T47D (cell line): ENCODE measurements around the gene RCN2.

Experiments used
- DNase-seq, 2 experiments: peaks; one replicate each; pipeline versions ENCODE4 v3.0.0 to v3.0.0-alpha.2; 2011 to 2012; ENCODE audit warnings: low read depth in 1 of 2, low spot score in 1 of 2
- JUND ChIP-seq: IDR thresholded peaks from 2 replicates; pipeline ENCODE4 v1.6.1; 2012; ENCODE audit warnings: low read depth
- in situ Hi-C: cut with HindIII; loops from 2 replicates; pipeline ENCODE4 v1.10.0; 2016; ENCODE audit warnings: low sequenced_read_pairs, low pct_unique_long_range_greater_than_20kb

The RCN2 gene

DNA sequence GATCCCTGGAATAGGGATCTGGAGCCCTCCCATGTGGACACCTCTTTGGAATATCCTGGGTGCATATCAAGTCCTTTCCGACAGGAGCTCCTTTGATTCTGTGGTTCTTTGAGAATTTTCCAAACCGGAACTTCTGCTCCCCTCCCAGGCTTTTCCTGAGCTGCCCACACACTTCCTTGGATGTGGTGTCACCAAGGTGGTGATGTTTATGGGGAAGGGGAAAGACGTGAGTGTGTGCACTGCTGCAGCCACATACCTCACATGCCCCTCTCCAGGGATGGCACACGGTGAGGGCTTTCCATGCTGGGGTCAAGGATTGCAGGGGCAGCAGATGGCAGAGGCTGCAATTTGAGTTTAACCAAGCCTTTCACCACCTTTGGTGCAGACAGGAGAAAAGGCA, 35.5 kb downstream of the RCN2 start:
- no peak for TF ChIP-seq JUND
- no peak for DNase-seq
- in situ Hi-C loops = no loop called here

DNA sequence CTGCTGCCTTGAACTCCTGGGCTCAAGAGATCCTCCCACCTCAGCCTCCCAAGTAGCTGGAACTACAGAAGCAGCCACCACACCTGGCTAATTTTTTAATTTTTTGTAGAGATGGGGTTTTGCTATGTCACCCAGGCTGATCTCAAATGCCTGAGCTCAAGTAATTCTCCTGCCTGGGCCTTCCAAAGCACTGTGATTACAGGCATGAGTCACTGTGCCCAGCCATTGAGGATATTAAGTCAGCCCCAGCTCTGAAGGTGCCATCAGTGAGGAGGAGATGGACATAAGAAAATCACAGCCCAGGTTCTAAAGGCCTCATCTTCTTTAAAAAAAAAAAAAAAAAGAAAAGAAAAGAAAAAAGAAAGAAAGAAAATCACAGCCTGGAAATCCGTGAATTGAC, 36.8 kb downstream of the RCN2 start:
- no peak for TF ChIP-seq JUND
- in situ Hi-C loops = no loop called here
- no peak for DNase-seq

DNA sequence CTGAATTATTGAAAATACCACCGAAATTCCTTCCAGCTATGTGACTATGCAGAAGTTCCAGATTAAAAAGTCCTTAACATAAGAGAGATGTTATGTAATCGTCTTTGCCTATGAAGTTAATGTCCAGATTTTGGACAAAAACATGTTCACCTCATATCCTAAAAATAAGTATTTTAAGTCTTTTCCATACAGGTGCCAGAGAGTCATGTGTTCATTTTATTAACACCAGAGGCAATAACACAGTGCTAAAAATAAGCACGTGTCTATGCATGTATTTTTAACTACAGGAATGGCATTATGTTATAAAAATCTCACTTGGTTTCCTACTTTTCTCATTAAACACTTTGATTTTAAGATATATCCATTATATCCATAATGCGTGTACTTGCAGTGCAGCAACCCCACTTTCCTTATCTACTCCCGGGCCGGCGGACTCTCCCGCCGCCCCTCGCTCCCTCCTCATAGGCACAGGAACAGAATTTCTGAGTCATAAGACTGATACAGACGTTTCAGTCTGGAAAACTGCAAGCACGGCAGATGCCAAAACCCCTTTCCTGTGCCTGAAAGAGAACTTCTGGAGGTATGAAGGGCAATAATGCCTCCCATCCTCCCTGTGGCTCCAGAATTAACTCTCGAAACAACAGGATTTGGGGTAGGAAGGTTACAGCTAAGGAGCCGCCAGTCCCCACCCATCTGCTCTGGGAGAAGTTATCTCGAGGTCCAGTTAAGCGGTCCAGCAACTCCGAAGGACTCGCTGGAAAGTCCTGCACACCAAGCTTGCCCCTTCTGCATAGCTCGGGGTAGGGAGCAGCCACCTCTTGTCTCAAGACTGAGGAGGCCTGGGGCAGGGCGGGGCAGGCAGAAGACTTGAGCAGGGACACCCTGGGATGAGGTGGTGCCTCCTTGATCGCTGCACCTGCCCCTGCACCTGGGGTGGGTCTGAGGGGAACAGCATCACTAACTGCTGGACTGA, 41.1 kb downstream of the RCN2 start:
- TF ChIP-seq JUND = no peak
- no peak for DNase-seq
- in situ Hi-C loops = no loop called here

DNA sequence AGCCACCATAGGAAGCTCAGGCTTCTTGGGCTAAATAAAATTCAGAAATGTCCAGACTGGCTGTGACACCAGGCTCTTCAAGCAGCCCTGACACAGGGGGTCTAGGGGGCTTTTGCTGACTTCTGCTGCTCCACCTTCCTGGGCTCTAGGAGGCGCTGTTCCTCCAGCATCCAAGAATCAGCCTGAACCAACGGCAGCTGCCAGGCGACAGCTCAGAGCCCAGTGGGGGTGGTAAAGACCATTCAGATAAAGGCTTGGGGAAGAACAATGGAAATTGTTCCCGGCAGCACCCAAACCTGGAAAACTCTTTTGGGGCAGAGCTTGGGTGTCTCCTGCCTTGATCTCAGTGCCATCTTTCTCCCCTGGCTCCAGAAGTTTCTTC, 41.8 kb downstream of the RCN2 start:
- in situ Hi-C loops = no loop called here
- DNase-seq = no peak
- TF ChIP-seq JUND = no peak

DNA sequence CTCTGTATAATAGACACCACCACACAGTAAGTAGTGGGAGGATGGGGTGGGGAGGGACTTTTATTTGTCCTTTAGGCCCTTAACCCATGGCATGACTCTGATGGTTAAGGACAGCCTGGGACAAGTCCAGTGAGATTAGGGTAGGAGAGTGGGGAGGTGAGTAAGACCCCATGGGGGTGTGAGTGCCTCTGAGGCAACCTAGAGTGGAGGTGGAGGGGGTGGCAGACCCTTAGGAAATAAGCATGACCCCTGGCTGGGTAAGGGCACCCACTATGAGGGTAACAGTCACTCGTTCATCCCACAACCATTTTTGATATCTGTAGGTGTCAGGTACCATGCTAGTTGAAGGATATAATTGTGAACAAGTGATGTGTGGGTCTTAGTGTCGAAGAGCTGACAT, 42.4 kb downstream of the RCN2 start:
- no peak for DNase-seq
- TF ChIP-seq JUND = no peak
- in situ Hi-C loops = no loop called here

DNA sequence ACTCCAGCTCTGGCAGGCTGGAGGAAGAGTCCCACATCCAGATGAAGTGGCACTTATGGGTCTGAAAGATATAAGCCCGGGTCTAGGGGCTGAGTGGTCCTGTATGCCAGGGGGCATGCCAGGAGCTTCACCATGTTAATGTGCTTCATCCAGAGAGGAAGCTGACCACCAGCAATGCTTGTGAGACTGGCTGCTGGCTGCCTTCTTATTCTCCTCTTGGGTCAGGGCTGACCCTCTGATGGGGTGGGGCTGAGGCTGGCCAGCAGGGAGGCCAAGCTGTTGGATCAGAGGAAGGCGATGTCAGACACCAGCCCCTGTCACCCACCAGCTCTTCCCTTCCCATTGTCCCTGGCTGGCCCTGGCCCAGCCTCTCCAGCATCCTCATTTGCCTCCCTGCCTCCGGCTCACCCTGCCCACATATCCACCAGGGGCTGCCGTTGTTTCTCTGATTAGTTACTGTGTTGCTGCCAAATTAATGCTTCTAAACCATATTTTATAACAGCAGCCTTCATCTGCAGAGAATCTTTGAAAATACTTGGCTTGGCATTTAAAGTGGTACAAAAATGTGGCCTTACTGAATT, 43.0 kb downstream of the RCN2 start:
- in situ Hi-C loops = no loop called here
- DNase-seq = no peak
- no peak for TF ChIP-seq JUND

DNA sequence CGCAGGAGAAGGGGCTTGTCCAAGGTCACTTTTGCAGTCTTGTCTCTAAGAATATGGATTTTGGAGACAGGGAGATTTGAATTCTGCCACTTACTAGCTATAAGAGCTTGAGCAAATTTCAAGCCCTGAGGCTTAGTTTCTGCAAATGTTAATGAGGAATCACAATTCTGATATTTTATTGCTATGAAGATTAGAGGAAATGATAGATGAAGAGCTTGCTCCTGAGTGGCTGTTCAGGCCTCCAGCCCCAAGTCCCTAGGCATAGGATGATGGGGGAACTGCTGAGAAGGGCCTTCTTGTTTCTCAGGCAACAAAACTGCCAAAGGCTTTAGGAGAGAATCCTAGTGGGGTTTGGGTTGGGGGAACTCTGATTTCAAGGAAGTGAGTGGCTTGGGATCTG, 44.6 kb downstream of the RCN2 start:
- no peak for DNase-seq
- TF ChIP-seq JUND = no peak
- in situ Hi-C loops = no loop called here

DNA sequence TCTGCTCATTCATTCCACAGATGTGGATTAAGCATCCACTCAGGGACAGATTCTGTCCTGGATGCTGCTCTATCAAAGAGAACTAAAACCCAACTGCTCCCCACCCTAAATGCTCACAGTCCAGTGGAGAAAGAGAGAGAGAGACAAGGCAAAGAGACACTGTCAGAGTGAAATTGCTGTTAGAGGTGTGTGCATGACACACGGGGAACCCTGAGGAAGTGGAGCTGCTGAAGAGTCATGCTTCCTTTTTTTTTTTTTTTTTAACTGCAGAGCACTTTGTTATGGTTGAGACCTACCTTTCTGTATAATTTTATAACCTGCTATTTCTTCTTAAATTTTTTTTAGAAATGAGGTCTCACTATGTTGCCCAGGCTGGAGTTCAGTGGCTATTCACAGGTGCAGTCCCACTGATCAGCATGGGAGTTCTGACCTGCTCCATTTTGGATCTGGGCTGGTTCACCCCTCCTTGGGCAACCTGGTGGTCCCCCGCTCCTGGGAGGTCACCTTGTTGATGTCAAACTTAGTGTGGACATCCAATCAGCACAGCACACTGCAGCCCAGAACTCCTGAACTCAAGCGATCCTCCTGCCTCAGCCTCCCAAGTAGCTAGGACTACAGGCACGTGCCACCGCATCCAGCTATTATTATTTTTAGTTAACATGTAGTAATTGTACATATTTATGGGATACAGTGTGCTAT, 45.2 kb downstream of the RCN2 start:
- in situ Hi-C loops = no loop called here
- TF ChIP-seq JUND = no peak

DNA sequence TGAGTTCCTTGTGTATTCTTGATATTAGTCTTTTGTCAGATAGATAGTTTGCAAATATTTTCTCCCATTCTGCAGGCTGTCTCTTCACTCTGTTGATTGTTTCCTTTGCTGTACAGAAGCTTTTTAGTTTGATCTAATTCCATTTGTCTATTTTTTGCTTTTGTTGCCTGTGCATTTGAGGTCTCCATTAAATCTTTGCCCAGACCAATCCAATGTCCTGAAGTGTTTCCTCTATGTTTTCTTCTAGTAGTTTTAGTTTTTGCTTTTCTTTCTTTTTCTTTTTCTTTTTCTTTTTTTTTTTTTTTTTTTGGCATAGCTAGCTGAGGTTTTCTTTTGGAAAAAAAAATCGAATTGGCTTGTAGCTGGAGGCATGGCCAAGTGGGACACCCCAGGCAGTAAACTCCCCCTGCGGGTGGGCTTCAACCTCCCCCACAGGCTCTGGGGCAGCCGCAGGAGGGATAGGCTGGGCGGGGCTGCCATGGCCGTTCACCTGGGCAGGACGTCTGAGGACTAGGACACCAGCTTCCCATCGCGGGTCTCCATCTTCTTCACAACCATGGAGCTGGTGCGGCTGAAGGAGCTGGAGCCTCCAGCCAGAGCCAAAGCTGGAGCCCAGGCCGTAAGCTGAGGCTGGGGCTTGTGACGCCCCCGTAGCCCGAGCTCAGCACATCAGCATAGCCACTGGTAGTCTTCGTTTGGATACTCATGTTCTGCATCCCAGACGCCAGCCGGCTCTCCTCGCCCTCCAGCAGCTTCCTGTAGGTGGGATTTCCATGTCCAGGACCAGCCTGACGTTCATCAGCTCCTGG, 47.2 kb downstream of the RCN2 start:
- no peak for DNase-seq
- in situ Hi-C loops = no loop called here
- no peak for TF ChIP-seq JUND

More for the DNA sequence above, 45.2 kb downstream of the RCN2 start:
- DNase-seq = no peak

DNA sequence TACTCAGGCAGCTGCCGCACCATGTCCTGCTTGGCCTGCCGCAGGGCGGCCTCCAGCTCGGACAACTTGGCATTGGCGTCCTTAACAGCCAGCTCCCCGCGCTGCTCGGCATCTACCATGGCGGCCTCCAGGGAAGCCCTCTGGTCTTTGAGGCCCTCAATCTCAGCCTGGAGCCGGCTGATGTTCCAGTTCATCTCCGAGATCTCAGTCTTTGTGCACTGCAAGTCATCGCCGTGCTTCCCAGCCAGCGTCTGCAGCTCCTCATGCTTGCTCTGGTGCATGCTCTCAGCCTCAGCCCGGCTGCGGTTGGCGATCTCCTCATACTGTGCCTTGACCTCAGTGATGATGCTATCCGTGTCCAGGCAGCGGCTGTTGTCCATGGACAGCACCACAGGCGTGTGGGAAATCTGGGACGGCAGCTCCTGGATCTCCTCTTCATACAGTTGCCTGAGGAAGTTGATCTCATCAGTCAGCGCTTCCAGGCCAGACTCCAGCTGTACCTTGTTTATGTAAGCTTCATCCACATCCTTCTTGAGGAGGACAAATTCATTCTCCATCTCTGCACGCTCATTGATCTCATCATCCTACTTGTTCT, 47.9 kb downstream of the RCN2 start:
- TF ChIP-seq JUND = no peak
- no peak for DNase-seq
- in situ Hi-C loops = no loop called here

DNA sequence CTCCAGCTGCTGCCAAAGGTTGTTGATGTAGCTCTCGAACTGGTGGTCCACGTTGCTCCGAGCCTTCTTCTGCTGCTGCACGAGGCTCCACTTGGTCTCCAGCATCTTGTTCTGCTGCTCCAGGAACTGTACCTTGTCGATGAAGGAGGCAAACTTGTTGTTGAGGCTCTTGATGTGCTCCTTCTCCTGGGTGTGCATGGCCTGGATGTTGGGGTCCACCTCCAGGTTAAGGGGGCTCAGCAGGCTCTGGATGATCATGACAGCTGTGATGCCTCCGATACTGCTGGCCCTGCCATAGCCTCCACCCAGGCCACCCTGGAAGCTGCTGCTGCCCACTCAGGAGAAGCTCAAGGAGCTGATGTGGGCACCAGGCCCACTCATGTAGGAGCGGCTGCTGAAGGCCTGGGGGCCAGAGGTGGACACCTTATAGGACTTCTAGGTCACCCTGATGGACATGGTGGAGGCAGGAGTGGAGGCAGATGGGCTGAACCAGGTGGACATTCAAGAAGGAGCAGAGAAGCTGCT, 48.5 kb downstream of the RCN2 start:
- TF ChIP-seq JUND = no peak
- no peak for DNase-seq
- in situ Hi-C loops = no loop called here

DNA sequence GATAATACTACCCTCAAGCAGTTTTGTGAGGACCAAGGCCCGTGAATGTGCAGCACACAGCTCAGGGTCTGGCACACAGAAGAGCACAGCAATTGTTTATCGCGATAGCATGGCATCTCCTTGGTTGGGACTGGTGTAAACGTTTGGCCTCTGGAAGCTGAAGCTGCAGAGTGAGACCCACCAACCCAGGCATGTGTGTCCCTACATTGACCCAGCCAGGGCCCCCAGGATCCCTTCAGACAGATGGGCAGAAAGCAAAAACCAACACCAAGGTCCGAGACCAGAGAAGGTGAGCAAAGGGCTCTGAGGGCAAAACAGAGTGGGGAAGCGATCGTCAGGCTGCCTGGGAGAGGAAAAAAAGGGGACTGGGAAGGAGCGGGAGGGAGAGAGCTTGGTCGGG, 50.8 kb downstream of the RCN2 start:
- DNase-seq = no peak
- in situ Hi-C loops = no loop called here
- TF ChIP-seq JUND = no peak
